K562 (cell line): ENCODE data around the gene MAP4. TPM values are rescaled to one million over a fixed set of nuclear protein-coding genes. Genes with fewer than 3 reads are reported as not detected.

Source experiments
- KLF1 ChIP-seq: fragments of 450-650 bp; IDR thresholded peaks from 2 replicates; pipeline ENCODE4 v1.6.1; 2016; ENCODE audit warnings: missing genetic modification characterization, missing compliant biosample characterization
- PHTF2 ChIP-seq: fragments of 250-450 bp; sonication (Bioruptor Pico); IDR thresholded peaks from 2 replicates; pipeline ENCODE4 v1.5.0; 2021; ENCODE audit warnings: mild to moderate bottlenecking
- POLR2A ChIP-seq: fragments of 450-650 bp; conservative IDR thresholded peaks from 2 replicates; pipeline ENCODE4 v1.6.1; 2016
- POLR2AphosphoS2 ChIP-seq: IDR thresholded peaks from 2 replicates; pipeline ENCODE4 v1.6.1; 2012; ENCODE audit warnings: low read length, improper control_type of control experiment
- POLR2G ChIP-seq: fragments of 200-400 bp; formaldehyde crosslinking; IDR thresholded peaks from 2 replicates; pipeline ENCODE4 v1.6.1; 2017; ENCODE audit warnings: low read depth, mild to moderate bottlenecking, antibody characterized with exemption, low read length, moderate library complexity
- RBM14 ChIP-seq: fragments of 200-400 bp; formaldehyde crosslinking; IDR thresholded peaks from 2 replicates; pipeline ENCODE4 v1.6.1; 2018; ENCODE audit warnings: low read depth, mild to moderate bottlenecking, low read length, moderate library complexity, borderline replicate concordance; ENCODE audit not compliant: insufficient read depth
- RBM22 ChIP-seq: fragments of 200-400 bp; formaldehyde crosslinking; IDR thresholded peaks from 2 replicates; pipeline ENCODE4 v1.6.1; 2018; ENCODE audit warnings: low read length, low read depth; ENCODE audit not compliant: poor library complexity, severe bottlenecking
- RFX7 ChIP-seq: fragments of 250-450 bp; sonication (Bioruptor Pico); IDR thresholded peaks from 2 replicates; pipeline ENCODE4 v1.5.1; 2021; ENCODE audit warnings: mild to moderate bottlenecking
- ZNF518B ChIP-seq: fragments of 250-450 bp; sonication (Bioruptor Pico); IDR thresholded peaks from 2 replicates; pipeline ENCODE4 v1.5.0; 2021; ENCODE audit warnings: mild to moderate bottlenecking, moderate library complexity
- polyA plus RNA-seq, 8 experiments: library from polyadenylated mRNA; depleted of rRNA in 4 of 8; stranded (reverse) in 5 of 8; unstranded in 3 of 8; fragments of >200 nt; fragmentation: Nextera tagmentation in 2 of 8; fragmentation: Illumina TruSeq in 1 of 8; extraction: Ambion mirVana in 2 of 8; extraction: Trizol in 1 of 8; gene quantifications; 2 replicates each; pipeline versions ENCODE4 v1.2.1 to v1.2.3, GENCODE V29; 2011 to 2014; ENCODE audit warnings: inconsistent platforms in 1 of 8, missing spikeins in 1 of 8
- total RNA-seq, 7 experiments: library from RNA; depleted of rRNA in 6 of 7; stranded (reverse); fragments of >200 nt in 6 of 7; fragmentation: Illumina TruSeq in 2 of 7; extraction: Trizol in 2 of 7; gene quantifications; 2 replicates each; pipeline versions ENCODE4 v1.2.1 to v1.2.3, GENCODE V29; 2011 to 2021; ENCODE audit warnings: low replicate concordance in 1 of 7

The MAP4 gene
- total and polyA plus RNA-seq, 9 of the 15 experiments (the other 6 are each of a cell fraction or from before 2014, with no cell fraction given): 13.3 to 141 (median 36.8) TPM

- TF ChIP-seq KLF1 (tag): peak; percentile 17; the same call in 1 of the 2 replicates
- 0 out of 2 replicates have a peak, but pooled peaks have one; percentile 58 for TF ChIP-seq POLR2AphosphoS2
- no peak for TF ChIP-seq ZNF518B (CRISPR knock-in tag)
- no peak for TF ChIP-seq PHTF2 (CRISPR knock-in tag)
- 0 out of 2 replicates have a peak, but pooled peaks have one; percentile 30 for TF ChIP-seq RBM14
- peak; percentile 53; the same call in 1 of the 2 replicates for TF ChIP-seq POLR2A
- peak; percentile 73 for TF ChIP-seq POLR2G
- no peak for TF ChIP-seq RFX7 (CRISPR knock-in tag)
- peak; percentile 72 for TF ChIP-seq RBM22
Measured at GRCh38 chr3:47846186-47846879, 169.9 kb downstream of the MAP4 start (continued).
